Measurements from ENCODE around the gene CDC23. TPM values are rescaled to one million over a fixed set of nuclear protein-coding genes. Genes with fewer than 3 reads are reported as not detected.

CDC23 gene
- total and polyA plus RNA-seq, 10 of the 15 experiments (the other 5 are each of a cell fraction or from before 2014, with no cell fraction given) = 37.1 to 66.1 (median 48.6) TPM

DNA sequence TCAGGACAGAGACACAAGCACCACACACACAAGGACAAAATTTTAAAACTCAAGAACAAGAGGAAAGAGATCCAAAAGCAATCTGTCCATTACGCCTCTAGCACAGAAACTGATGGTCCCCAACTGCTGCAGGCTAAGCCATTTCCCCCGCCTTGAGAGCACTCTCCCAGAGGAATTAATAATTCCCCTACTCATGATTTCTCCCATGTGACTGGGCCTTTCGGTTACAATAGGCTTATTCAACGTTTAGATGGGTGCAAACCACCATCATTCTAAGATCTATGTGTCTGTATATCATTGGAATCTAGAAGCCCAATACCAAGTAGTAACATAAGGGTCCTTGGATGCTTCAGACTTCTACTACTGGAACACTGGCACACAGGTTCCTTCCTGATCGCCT, 53.5 kb downstream of the CDC23 start:
- FAIRE-seq (no peak), ATAC-seq (no peak), DNase-seq (ENCODE audit: low read depth, low spot score) (no peak)
- no peaks in the 10 kb centered on the region for H3K4me1 ChIP-seq (ENCODE audit: control insufficient read depth, insufficient read depth, low read length)
- H4K20me1 ChIP-seq (ENCODE audit: control insufficient read depth, insufficient read depth) = no peaks in the 10 kb centered on the region
- in situ Hi-C loops (cut with MboI) = no loop called here
- peaks cover 14 to 39% of the 10 kb centered on the region in 2 experiments for H3K36me3 ChIP-seq (ENCODE audit: control insufficient read depth in 2 of 2, insufficient read depth in 2 of 2, low read length in 1 of 2)
- RAD21 ChIA-PET (ENCODE audit: unreplicated experiment) = no interaction called here
- H3K9ac ChIP-seq (ENCODE audit: control insufficient read depth, insufficient read depth, low read length) = no peak overlapping the region
- TF ChIP-seq ZNF207 (IDR thresholded peaks at IDR 0.05; ENCODE audit: borderline replicate concordance) (no peak), NR2C1 (IDR thresholded peaks at IDR 0.05) (no peak), SMC3 (IDR thresholded peaks at IDR 0.05; ENCODE audit: borderline replicate concordance, low read length) (no peak), RAD21 (IDR thresholded peaks at IDR 0.05; ENCODE audit: insufficient read depth, low read depth, low read length) (no peak), CHD1 (IDR thresholded peaks at IDR 0.05; ENCODE audit: low read depth, low read length) (no peak), FOXM1 (IDR thresholded peaks at IDR 0.05; ENCODE audit: low read depth, low read length) (no peak), TARDBP (IDR thresholded peaks at IDR 0.05; ENCODE audit: borderline replicate concordance) (no peak), NRF1 (conservative IDR thresholded peaks at IDR 0.05; ENCODE audit: low read depth, low read length) (no peak), BCL11A (IDR thresholded peaks at IDR 0.05; ENCODE audit: low read depth, low read length) (no peak)
- TF ChIP-seq, protein P1, sequence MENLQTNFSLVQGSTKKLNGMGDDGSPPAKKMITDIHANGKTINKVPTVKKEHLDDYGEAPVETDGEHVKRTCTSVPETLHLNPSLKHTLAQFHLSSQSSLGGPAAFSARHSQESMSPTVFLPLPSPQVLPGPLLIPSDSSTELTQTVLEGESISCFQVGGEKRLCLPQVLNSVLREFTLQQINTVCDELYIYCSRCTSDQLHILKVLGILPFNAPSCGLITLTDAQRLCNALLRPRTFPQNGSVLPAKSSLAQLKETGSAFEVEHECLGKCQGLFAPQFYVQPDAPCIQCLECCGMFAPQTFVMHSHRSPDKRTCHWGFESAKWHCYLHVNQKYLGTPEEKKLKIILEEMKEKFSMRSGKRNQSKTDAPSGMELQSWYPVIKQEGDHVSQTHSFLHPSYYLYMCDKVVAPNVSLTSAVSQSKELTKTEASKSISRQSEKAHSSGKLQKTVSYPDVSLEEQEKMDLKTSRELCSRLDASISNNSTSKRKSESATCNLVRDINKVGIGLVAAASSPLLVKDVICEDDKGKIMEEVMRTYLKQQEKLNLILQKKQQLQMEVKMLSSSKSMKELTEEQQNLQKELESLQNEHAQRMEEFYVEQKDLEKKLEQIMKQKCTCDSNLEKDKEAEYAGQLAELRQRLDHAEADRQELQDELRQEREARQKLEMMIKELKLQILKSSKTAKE (IDR thresholded peaks at IDR 0.05; ENCODE audit: low read depth, poor library complexity, severe bottlenecking) = no peak
- TF ChIP-seq, protein P2, sequence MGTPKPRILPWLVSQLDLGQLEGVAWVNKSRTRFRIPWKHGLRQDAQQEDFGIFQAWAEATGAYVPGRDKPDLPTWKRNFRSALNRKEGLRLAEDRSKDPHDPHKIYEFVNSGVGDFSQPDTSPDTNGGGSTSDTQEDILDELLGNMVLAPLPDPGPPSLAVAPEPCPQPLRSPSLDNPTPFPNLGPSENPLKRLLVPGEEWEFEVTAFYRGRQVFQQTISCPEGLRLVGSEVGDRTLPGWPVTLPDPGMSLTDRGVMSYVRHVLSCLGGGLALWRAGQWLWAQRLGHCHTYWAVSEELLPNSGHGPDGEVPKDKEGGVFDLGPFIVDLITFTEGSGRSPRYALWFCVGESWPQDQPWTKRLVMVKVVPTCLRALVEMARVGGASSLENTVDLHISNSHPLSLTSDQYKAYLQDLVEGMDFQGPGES (IDR thresholded peaks at IDR 0.05) = no peak
- TF ChIP-seq, protein P3, sequence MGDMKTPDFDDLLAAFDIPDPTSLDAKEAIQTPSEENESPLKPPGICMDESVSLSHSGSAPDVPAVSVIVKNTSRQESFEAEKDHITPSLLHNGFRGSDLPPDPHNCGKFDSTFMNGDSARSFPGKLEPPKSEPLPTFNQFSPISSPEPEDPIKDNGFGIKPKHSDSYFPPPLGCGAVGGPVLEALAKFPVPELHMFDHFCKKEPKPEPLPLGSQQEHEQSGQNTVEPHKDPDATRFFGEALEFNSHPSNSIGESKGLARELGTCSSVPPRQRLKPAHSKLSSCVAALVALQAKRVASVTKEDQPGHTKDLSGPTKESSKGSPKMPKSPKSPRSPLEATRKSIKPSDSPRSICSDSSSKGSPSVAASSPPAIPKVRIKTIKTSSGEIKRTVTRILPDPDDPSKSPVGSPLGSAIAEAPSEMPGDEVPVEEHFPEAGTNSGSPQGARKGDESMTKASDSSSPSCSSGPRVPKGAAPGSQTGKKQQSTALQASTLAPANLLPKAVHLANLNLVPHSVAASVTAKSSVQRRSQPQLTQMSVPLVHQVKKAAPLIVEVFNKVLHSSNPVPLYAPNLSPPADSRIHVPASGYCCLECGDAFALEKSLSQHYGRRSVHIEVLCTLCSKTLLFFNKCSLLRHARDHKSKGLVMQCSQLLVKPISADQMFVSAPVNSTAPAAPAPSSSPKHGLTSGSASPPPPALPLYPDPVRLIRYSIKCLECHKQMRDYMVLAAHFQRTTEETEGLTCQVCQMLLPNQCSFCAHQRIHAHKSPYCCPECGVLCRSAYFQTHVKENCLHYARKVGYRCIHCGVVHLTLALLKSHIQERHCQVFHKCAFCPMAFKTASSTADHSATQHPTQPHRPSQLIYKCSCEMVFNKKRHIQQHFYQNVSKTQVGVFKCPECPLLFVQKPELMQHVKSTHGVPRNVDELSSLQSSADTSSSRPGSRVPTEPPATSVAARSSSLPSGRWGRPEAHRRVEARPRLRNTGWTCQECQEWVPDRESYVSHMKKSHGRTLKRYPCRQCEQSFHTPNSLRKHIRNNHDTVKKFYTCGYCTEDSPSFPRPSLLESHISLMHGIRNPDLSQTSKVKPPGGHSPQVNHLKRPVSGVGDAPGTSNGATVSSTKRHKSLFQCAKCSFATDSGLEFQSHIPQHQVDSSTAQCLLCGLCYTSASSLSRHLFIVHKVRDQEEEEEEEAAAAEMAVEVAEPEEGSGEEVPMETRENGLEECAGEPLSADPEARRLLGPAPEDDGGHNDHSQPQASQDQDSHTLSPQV (IDR thresholded peaks at IDR 0.05) = no peak
- TF ChIP-seq, protein P4, sequence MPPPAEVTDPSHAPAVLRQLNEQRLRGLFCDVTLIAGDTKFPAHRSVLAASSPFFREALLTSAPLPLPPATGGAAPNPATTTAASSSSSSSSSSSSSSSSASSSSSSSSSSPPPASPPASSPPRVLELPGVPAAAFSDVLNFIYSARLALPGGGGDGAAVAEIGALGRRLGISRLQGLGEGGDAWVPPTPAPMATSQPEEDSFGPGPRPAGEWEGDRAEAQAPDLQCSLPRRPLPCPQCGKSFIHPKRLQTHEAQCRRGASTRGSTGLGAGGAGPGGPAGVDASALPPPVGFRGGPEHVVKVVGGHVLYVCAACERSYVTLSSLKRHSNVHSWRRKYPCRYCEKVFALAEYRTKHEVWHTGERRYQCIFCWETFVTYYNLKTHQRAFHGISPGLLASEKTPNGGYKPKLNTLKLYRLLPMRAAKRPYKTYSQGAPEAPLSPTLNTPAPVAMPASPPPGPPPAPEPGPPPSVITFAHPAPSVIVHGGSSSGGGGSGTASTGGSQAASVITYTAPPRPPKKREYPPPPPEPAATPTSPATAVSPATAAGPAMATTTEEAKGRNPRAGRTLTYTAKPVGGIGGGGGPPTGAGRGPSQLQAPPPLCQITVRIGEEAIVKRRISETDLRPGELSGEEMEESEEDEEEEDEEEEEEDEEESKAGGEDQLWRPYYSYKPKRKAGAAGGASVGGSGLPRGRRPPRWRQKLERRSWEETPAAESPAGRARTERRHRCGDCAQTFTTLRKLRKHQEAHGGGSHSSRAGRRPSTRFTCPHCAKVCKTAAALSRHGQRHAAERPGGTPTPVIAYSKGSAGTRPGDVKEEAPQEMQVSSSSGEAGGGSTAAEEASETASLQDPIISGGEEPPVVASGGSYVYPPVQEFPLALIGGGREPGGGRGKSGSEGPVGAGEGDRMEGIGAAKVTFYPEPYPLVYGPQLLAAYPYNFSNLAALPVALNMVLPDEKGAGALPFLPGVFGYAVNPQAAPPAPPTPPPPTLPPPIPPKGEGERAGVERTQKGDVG (CRISPR knock-in tag; IDR thresholded peaks at IDR 0.05) = no peak
- POLR2A ChIA-PET = no interaction called here
- intact Hi-C loops (cut with micrococcal nuclease; ENCODE audit: unreplicated experiment) = no loop called here
- CTCF ChIA-PET = no interaction called here
- WGBS (ENCODE audit: insufficient coverage, insufficient replicate concordance, low lambda C conversion rate, missing lambda C conversion rate) = 77% methylated on average over 5 of the region's 5 CpGs
- no peak overlapping the region for H3K27ac ChIP-seq (ENCODE audit: control insufficient read depth, insufficient read depth)
- no peak overlapping the region for H3K4me2 ChIP-seq (ENCODE audit: control insufficient read depth, insufficient read depth)
- SMC1A ChIA-PET (ENCODE audit: uncharacterized antibody, unreplicated experiment) = interaction anchor here (1.0 kb wide), 1 partner anchor 120 kb away, joined by 3 read pairs; no protein-coding TSS in a partner anchor
- H3K79me2 ChIP-seq (ENCODE audit: control insufficient read depth, insufficient read depth, low read length) = no peaks in the 10 kb centered on the region
- no TSS peak for BruUV-seq (replicated peaks)
- H3K27me3 ChIP-seq (replicated peaks in 1 of 2; ENCODE audit: control insufficient read depth in 2 of 2, insufficient read depth in 2 of 2, low read length in 1 of 2) = no peaks in the 10 kb centered on the region
- no peak overlapping the region for H2AFZ ChIP-seq (ENCODE audit: control insufficient read depth, low read depth, low read length)
- no peak overlapping the region for H3K4me3 ChIP-seq
- no peaks in the 10 kb centered on the region for H3K9me3 ChIP-seq (replicated peaks; ENCODE audit: control insufficient read depth, insufficient read depth, low read length)
